Activated CD4-positive, alpha-beta T cell treated with anti-CD3 and anti-CD28 coated beads, Interleukin-2, Interleukin-4, amounts not matched to agents 100 ng/mL and 50 ng/mL, durations not matched to agents 16 hours and 8 hours (primary cell): ENCODE measurements around the gene RGR.

Source experiments
- DNase-seq: peaks from one replicate; pipeline ENCODE4 v3.0.0-alpha.2; 2020; ENCODE audit warnings: low spot score

Gene RGR

GRCh38 chr10:84221916-84222315 is 22.9 kb upstream of the RGR start:
- DNase-seq = no peak

GRCh38 chr10:84224411-84225028 is 20.3 kb upstream of the RGR start:
- no peak for DNase-seq

GRCh38 chr10:84225427-84226173 is 19.3 kb upstream of the RGR start, which contains the start of gene LRIT2:
LRIT2 (minus strand) TSS chr10:84225544; CDS start chr10:84225520, 24 bp downstream.
- no peak for DNase-seq

GRCh38 chr10:84226616-84227015 is 18.2 kb upstream of the RGR start:
- DNase-seq = no peak

GRCh38 chr10:84227810-84228209 is 17.0 kb upstream of the RGR start:
- DNase-seq = no peak

GRCh38 chr10:84230359-84230758 is 14.5 kb upstream of the RGR start:
- DNase-seq = no peak

GRCh38 chr10:84232376-84232775 is 12.5 kb upstream of the RGR start:
- no peak for DNase-seq

GRCh38 chr10:84233940-84234339 is 10.9 kb upstream of the RGR start:
- no peak for DNase-seq

GRCh38 chr10:84234479-84234878 is 10.4 kb upstream of the RGR start:
- no peak for DNase-seq

- DNase-seq = no peak
These were observed 9.8 kb upstream of the RGR start for GRCh38 chr10:84235096-84235495.

- no peak for DNase-seq
These were observed 8.1 kb upstream of the RGR start for GRCh38 chr10:84236807-84237198.

- no peak for DNase-seq
These were observed 7.4 kb upstream of the RGR start for GRCh38 chr10:84237199-84238051.

GRCh38 chr10:84238909-84239308 is 5.9 kb upstream of the RGR start:
- DNase-seq = no peak

GRCh38 chr10:84241185-84241790 is 3.6 kb upstream of the RGR start, which contains the start of gene LRIT1:
LRIT1 (minus strand) TSS chr10:84241546; CDS start chr10:84241439, 107 bp downstream.
- DNase-seq = no peak

GRCh38 chr10:84243759-84244158 is 1.1 kb upstream of the RGR start:
- DNase-seq = no peak

GRCh38 chr10:84247496-84247895 is 2.6 kb downstream of the RGR start:
- no peak for DNase-seq

- no peak for DNase-seq
These were observed 3.9 kb downstream of the RGR start for GRCh38 chr10:84248794-84249193.

- DNase-seq = no peak
These were observed 10.0 kb downstream of the RGR start for GRCh38 chr10:84254552-84255478.

- DNase-seq = peak; percentile 43
These were observed 11.9 kb downstream of the RGR start for GRCh38 chr10:84256510-84257342.

GRCh38 chr10:84257343-84258020 is 12.6 kb downstream of the RGR start:
- no peak for DNase-seq
